HTR-8/SVneo (cell line): ENCODE results near the gene BIVM.
"Not testable (repeated sequence)": the region's sequence is repeated elsewhere in the genome, so short reads cannot be mapped to it uniquely, and the experiment has no call there.

ENCODE experiments used
- DNase-seq: peaks from one replicate; pipeline ENCODE4 v3.0.0; 2011; ENCODE audit warnings: low spot score, mixed read lengths; ENCODE audit not compliant: insufficient read length
- FAIRE-seq: peaks from 2 replicates; lab custom pipeline; 2011; peaks lifted over from hg19 to GRCh38; lab: Jason Lieb, UNC

BIVM gene, protein sequence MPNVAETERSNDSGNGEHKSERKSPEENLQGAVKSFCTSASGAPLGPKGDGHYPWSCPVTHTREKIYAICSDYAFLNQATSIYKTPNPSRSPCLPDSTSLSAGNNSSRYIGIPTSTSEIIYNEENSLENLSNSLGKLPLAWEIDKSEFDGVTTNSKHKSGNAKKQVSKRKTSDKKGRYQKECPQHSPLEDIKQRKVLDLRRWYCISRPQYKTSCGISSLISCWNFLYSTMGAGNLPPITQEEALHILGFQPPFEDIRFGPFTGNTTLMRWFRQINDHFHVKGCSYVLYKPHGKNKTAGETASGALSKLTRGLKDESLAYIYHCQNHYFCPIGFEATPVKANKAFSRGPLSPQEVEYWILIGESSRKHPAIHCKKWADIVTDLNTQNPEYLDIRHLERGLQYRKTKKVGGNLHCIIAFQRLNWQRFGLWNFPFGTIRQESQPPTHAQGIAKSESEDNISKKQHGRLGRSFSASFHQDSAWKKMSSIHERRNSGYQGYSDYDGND

GRCh38 chr13:102798581-102799425 is at the start of gene BIVM, which contains the start of gene POGLUT2:
TSS of gene BIVM (plus strand) at chr13:102799119. CDS start at chr13:102807268, 8,149 bp downstream.
TSS of gene POGLUT2 (minus strand) at chr13:102798976. CDS start at chr13:102798670, 306 bp downstream.
- DNase-seq (peak; percentile 93), FAIRE-seq (no peak)

- no peak for FAIRE-seq
- DNase-seq: no peak
Measured at GRCh38 chr13:102751886-102752285, 47.0 kb upstream of the BIVM start.

DNA sequence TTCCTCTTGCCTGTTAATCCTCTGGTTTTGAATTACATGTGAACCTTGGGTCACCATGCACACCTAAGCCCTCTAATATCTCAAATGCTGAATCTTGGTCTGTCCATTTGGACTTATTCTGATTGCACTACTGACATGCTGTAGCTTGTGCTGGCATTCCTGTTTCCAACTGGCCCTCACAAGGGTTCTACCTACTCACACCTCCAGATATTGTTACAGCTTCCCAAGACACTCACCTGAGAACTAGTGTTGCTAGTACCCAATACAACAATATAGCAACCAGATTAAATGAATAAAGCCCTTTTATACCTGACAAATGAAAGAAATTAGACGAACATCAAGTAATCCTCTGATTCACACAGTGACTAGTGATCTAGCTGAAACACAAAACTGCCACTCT is 41.9 kb upstream of the BIVM start:
- DNase-seq (no peak), FAIRE-seq (no peak)

- FAIRE-seq (no peak), DNase-seq (no peak)
Measured at GRCh38 chr13:102758842-102759241, 40.1 kb upstream of the BIVM start.

DNA sequence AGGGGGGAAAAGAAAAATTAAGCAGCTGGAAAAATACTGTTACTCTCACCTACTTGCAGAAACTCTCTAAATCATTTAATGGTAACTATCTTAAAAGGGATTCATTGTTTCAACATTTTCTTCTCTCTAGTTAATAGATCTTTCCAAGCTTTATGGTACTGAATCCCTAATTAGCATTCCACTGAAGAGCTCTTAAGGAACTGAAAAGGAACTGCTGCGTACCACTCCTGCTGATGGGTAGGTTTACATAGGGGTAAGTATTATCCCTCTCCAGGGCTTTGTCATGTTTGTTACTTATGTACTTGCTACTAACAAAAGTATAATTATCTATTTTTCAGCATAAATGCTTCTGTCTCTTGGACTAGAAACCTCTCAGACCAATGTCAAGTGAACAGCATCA is 37.8 kb upstream of the BIVM start:
- no peak for FAIRE-seq
- DNase-seq: no peak

GRCh38 chr13:102763741-102764140 is 35.2 kb upstream of the BIVM start:
- FAIRE-seq: no peak

GRCh38 chr13:102768909-102769308 is 30.0 kb upstream of the BIVM start:
- no peak for DNase-seq
- FAIRE-seq: no peak

More at GRCh38 chr13:102763741-102764140, 35.2 kb upstream of the BIVM start:
- DNase-seq: no peak

DNA sequence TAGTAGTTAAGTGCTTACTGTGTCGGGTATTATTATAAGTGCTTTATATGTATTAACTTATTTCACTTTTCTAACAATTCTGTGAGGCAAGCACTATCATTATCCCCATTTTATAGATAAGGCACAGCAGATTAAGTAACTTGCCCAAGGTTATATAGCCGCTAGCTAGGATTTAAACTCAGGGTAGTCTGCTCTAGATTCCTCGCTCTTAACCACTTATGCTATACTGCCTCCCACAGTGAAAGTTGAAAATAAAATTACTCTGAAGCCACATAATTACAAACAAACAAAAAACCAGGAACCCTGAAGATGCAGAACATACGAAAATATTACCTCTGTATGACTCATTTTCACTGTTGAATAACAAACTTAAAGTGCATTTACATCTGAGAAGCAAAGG is 29.2 kb upstream of the BIVM start:
- FAIRE-seq (no peak), DNase-seq (no peak)

- FAIRE-seq (no peak), DNase-seq (no peak)
Measured at GRCh38 chr13:102770435-102770834, 28.5 kb upstream of the BIVM start.

DNA sequence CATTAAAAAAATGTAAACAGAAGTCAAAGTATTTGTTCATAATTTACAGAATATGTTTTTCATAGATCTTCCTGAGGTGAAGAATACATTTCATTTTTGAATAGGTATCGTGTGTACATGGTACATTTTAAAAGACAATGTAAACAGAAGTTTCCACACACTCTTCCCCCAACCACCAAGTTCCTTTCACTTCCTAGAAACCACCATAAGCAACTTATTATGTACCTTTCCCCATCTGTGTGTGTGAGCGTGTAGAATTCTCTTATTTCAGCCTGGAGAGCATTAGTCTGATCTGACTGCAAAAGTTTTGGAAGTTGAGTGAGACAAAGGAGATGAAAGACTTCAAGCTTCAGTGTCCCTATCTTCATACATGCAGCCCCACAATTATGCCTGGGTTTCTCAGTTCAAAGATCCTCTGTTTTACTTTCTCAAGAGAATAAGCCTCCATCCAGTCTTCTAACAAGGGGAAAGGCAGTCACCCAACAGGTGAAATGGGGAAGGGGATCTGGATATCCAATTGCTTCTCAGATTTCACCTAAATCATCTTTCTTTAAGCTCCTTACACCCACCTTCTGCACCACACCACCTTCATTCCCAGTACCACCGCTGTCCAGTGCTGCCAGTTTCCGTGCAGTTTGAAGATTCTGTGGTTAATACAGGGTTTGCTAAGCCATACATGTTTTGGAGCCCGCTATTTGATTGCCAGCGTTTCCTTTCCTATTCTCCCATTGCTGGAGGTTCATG is 27.4 kb upstream of the BIVM start:
- FAIRE-seq (no peak), DNase-seq (no peak)

DNA sequence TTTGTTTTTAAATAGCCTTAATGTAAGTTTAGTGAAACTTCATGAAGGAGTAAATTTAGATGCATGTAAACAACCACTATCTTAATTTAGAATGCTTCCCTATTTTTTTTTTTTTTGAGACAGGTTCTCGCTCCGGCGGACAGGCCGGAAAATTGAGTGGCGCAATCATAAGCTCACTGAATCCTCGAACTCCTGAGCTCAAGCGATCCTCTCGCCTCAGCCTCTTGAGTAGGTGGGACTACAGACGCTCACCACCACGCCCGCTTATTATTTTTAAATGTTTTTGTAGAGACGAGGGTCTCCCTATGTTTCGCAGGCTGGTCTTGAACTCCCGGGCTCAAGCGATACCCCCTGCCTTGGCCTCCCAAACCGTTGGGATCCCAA is 26.9 kb upstream of the BIVM start:
- FAIRE-seq: no peak
- DNase-seq: no peak

DNA sequence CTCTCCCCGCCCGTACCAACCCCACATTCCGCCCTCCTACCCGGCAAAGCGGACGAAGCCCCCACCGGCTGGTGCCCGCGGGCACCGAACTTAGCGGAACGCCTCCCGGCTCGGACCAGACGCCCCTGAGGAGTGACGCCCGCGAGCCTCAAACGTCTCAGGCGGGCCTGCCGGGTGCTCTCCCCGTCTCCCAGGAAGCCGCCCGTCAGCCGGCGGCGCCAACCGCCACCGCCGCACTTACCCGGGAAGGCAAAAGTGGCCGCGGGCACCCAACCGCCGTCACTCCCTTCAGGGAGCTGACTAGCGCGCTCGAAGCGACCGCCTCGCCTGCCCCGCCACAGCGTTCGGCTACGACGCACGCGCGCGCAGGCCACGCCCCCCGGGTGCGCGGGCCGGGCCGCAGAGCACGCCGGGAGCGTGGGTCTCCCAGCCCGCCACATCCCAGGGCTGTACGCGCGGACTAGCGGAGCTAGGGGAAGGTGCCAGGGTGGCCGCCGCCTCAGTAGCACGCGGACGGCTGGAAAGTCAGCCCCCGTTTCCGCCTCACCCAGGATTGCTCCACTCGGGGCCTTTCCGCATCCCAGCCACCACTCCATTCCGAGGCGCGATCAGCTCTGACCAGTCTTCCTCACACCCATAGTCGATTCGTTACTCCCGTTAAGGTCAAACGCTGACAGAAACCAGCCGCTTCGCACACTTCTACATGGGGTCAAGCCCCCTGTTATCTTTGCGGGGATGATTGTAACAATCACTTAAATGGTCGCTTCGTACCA is 25.3 kb upstream of the BIVM start, which contains the start of gene TEX30:
Gene TEX30 (minus strand): TSS at position 346 of the 773 bp plus-strand sequence. CDS start 3,760 bp downstream, outside the sequence.
- DNase-seq: peak; percentile 69
- peak; percentile 83 for FAIRE-seq

DNA sequence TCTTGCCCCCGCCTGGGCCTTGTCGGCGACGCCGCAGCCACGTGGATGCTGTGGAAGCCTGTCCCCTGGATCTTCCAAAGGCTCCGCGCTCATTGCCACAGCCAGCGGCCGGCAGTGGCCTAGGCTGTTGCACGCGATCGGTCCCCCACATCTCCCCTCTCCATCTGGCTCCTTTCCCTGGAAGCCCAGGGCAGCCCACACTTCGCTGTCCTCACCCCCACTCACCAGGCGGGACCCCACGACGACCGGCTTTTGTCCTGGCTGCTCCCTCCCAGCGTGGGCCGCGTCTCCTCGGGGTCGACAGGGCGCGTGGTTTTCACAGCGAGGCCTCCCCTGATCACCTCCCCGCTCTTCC is 24.7 kb upstream of the BIVM start:
- DNase-seq (no peak), FAIRE-seq (no peak)

- FAIRE-seq: no peak
- DNase-seq: no peak
Measured at GRCh38 chr13:102774591-102775520, 24.1 kb upstream of the BIVM start.

- DNase-seq (no peak), FAIRE-seq (no peak)
Measured at GRCh38 chr13:102776271-102776670, 22.6 kb upstream of the BIVM start.

DNA sequence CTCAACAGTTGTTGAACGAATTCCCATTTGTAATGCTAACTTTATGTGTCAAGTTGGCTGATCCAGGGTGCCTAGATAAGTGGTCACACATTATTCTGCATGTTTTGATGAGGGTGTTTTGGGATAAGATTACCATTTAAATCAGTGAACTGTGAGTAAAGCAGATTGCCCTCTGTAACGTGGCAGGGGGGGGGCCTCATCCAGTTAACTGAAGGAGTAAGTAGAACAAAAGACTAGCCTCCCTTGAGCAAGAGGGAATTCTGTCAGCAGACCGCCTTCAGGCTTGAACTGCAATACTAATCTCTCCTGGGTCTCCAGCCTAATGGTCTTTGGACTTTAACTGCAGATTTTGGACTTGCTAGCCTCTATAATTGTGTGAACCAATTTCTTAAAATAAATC is 21.2 kb upstream of the BIVM start:
- FAIRE-seq: no peak

GRCh38 chr13:102779436-102780159 is 19.3 kb upstream of the BIVM start:
- DNase-seq: no peak
- FAIRE-seq: no peak

More for the DNA sequence above, 21.2 kb upstream of the BIVM start:
- no peak for DNase-seq

GRCh38 chr13:102780656-102781055 is 18.3 kb upstream of the BIVM start:
- DNase-seq, FAIRE-seq: not testable (repeated sequence)
